IMR-90 (cell line): ENCODE measurements around the gene CNNM1. TPM values are rescaled to one million over a fixed set of nuclear protein-coding genes. Genes with fewer than 3 reads are reported as not detected.
A peak's percentile ranks its signal among the peaks of the same experiment; 100 is the strongest.

ENCODE experiments used
- ATAC-seq: fragments of 200-7000 bp; cut with Tn5 transposase; 2 replicates; pipeline ENCODE4 v1.9.1; 2020; ENCODE audit warnings: low read depth, mild to moderate bottlenecking, moderate library complexity
- BruUV-seq: library from RNA; stranded (reverse); fragments of 400-500 nt; replicated peaks from 2 replicates; lab custom pipeline; 2021; lab: Mats Ljungman, UMichigan
- CTCF ChIA-PET: fragments of 300-600 bp; formaldehyde crosslinking; extraction: SDS; loops from one replicate; lab custom pipeline; 2021; ENCODE audit warnings: antibody characterized with exemption; lab: Yijun Ruan, JAX
- POLR2A ChIA-PET: fragments of 300-600 bp; sonication (Branson Sonifier 250); formaldehyde crosslinking; loops from one replicate; lab custom pipeline; 2022; ENCODE audit warnings: antibody characterized with exemption; ENCODE audit not compliant: unreplicated experiment; lab: Charles Lee
- DNase-seq: peaks from one replicate; pipeline ENCODE4 v3.0.0; 2013
- H2AFZ ChIP-seq: replicated peaks from 2 replicates; pipeline ENCODE3; 2013; ENCODE audit warnings: low read length, mild to moderate bottlenecking; ENCODE audit not compliant: poor library complexity
- H2AK5ac ChIP-seq: 2 replicates; pipeline ENCODE4 v1.6.1; 2013; ENCODE audit warnings: low read depth, low read length, inconsistent platforms
- H2AK9ac ChIP-seq: replicated peaks from 2 replicates; pipeline ENCODE3; 2013; ENCODE audit warnings: mild to moderate bottlenecking, low read depth, low read length, moderate library complexity; ENCODE audit not compliant: poor library complexity
- H2BK120ac ChIP-seq: 2 replicates; pipeline ENCODE4 v1.6.1; 2013; ENCODE audit warnings: low read depth, low read length, inconsistent platforms
- H2BK15ac ChIP-seq: 3 replicates; pipeline ENCODE4 v1.6.1; 2013; ENCODE audit warnings: low read depth, low read length, inconsistent platforms
- H2BK20ac ChIP-seq: 2 replicates; pipeline ENCODE4 v1.6.1; 2013; ENCODE audit warnings: low read depth, mild to moderate bottlenecking, inconsistent platforms, low read length, moderate library complexity
- H2BK5ac ChIP-seq: 2 replicates; pipeline ENCODE4 v1.6.1; 2013; ENCODE audit warnings: mild to moderate bottlenecking, low read depth, low read length, inconsistent platforms; ENCODE audit not compliant: poor library complexity, severe bottlenecking
- H3K14ac ChIP-seq: replicated peaks from 2 replicates; pipeline ENCODE4 v1.6.1; 2013; ENCODE audit warnings: low read depth, low read length, inconsistent platforms
- H3K18ac ChIP-seq: 2 replicates; pipeline ENCODE4 v1.6.1; 2013; ENCODE audit warnings: low read depth, low read length, control low read depth
- H3K23ac ChIP-seq: 2 replicates; pipeline ENCODE4 v1.6.1; 2013; ENCODE audit warnings: low read depth, low read length, inconsistent platforms
- H3K27ac ChIP-seq: 2 replicates; pipeline ENCODE4 v1.5.1; 2013; ENCODE audit warnings: mild to moderate bottlenecking, control low read depth, low read length; ENCODE audit not compliant: insufficient read depth
- H3K27me3 ChIP-seq: 2 replicates; pipeline ENCODE4 v1.6.1; 2013; ENCODE audit warnings: low read length; ENCODE audit not compliant: control insufficient read depth, insufficient read depth
- H3K36me3 ChIP-seq: 2 replicates; pipeline ENCODE4 v1.6.1; 2013; ENCODE audit warnings: low read length, mixed read lengths; ENCODE audit not compliant: control insufficient read depth, insufficient read depth
- H3K4ac ChIP-seq: 2 replicates; pipeline ENCODE4 v1.6.1; 2013; ENCODE audit warnings: low read depth, low read length, inconsistent platforms
- H3K4me1 ChIP-seq: 2 replicates; pipeline ENCODE4 v1.6.1; 2013; ENCODE audit warnings: low read length, mixed read lengths; ENCODE audit not compliant: control insufficient read depth, insufficient read depth
- H3K4me2 ChIP-seq: 2 replicates; pipeline ENCODE4 v1.6.1; 2013; ENCODE audit warnings: low read depth, mild to moderate bottlenecking, control low read depth, low read length, moderate library complexity
- H3K4me3 ChIP-seq: 2 replicates; pipeline ENCODE4 v1.5.1; 2013; ENCODE audit warnings: low read depth, mild to moderate bottlenecking, control low read depth, low read length, moderate library complexity; ENCODE audit not compliant: insufficient read depth
- H3K56ac ChIP-seq: 2 replicates; pipeline ENCODE4 v1.6.1; 2013; ENCODE audit warnings: low read length, inconsistent platforms; ENCODE audit not compliant: insufficient read depth; ENCODE audit errors: extremely low read depth
- H3K79me1 ChIP-seq, 2 experiments: 2 replicates each; pipeline ENCODE4 v1.6.1; 2013; ENCODE audit warnings: low read length in 2 of 2, inconsistent platforms in 1 of 2, low read depth in 1 of 2
- H3K9ac ChIP-seq: 2 replicates; pipeline ENCODE4 v1.6.1; 2013; ENCODE audit warnings: low read depth, low read length, control low read depth
- H3K9me1 ChIP-seq: 2 replicates; pipeline ENCODE4 v1.6.1; 2013; ENCODE audit warnings: low read length, inconsistent platforms; ENCODE audit not compliant: insufficient read depth
- H3K9me3 ChIP-seq: 2 replicates; pipeline ENCODE4 v1.6.1; 2013; ENCODE audit warnings: low read length; ENCODE audit not compliant: control insufficient read depth, insufficient read depth
- H4K20me1 ChIP-seq: 2 replicates; pipeline ENCODE4 v1.6.1; 2013; ENCODE audit warnings: low read length, inconsistent platforms; ENCODE audit not compliant: insufficient read depth
- H4K5ac ChIP-seq: 2 replicates; pipeline ENCODE4 v1.6.1; 2013; ENCODE audit warnings: mild to moderate bottlenecking, low read depth, low read length, control low read depth
- H4K8ac ChIP-seq, 2 experiments: 2 replicates each; pipeline ENCODE4 v1.6.1; 2013; ENCODE audit warnings: low read depth in 2 of 2, low read length in 2 of 2, control low read depth in 1 of 2, inconsistent platforms in 1 of 2
- H4K91ac ChIP-seq: 2 replicates; pipeline ENCODE4 v1.6.1; 2013; ENCODE audit warnings: low read depth, low read length, inconsistent platforms; ENCODE audit not compliant: insufficient read depth
- BHLHE40 ChIP-seq: fragments of 150-350 bp; IDR thresholded peaks from 2 replicates; pipeline ENCODE4 v1.6.1; 2016; ENCODE audit warnings: mild to moderate bottlenecking, low read depth, low read length
- CEBPB ChIP-seq: IDR thresholded peaks from 2 replicates; pipeline ENCODE4 v1.6.1; 2012; ENCODE audit warnings: low read depth, low read length, improper control_type of control experiment
- CHD1 ChIP-seq: IDR thresholded peaks from 2 replicates; pipeline ENCODE4 v1.6.1; 2012; ENCODE audit warnings: low read depth, low read length, improper control_type of control experiment
- CTCF ChIP-seq: conservative IDR thresholded peaks from 2 replicates; pipeline ENCODE4 v1.5.1; 2012; ENCODE audit warnings: mild to moderate bottlenecking, low read depth, low read length, improper control_type of control experiment
- FOS ChIP-seq: fragments of 150-350 bp; IDR thresholded peaks from 2 replicates; pipeline ENCODE4 v1.6.1; 2016; ENCODE audit warnings: low read depth, low read length
- MAFK ChIP-seq: IDR thresholded peaks from 2 replicates; pipeline ENCODE4 v1.6.1; 2012; ENCODE audit warnings: low read depth, low read length, improper control_type of control experiment
- MAZ ChIP-seq: IDR thresholded peaks from 2 replicates; pipeline ENCODE4 v1.6.1; 2012; ENCODE audit warnings: low read depth, mild to moderate bottlenecking, low read length, improper control_type of control experiment, moderate library complexity, borderline replicate concordance
- MXI1 ChIP-seq: IDR thresholded peaks from 2 replicates; pipeline ENCODE4 v1.6.1; 2012; ENCODE audit warnings: low read depth, mild to moderate bottlenecking, low read length, moderate library complexity, borderline replicate concordance
- NFE2L2 ChIP-seq: fragments of 150-350 bp; IDR thresholded peaks from 2 replicates; pipeline ENCODE4 v1.6.1; 2016; ENCODE audit warnings: low read depth, mild to moderate bottlenecking, low read length
- POLR2A ChIP-seq: IDR thresholded peaks from 2 replicates; pipeline ENCODE4 v1.6.1; 2012; ENCODE audit warnings: mild to moderate bottlenecking, low read depth, low read length
- RAD21 ChIP-seq: IDR thresholded peaks from 2 replicates; pipeline ENCODE4 v1.6.1; 2012; ENCODE audit warnings: low read length, improper control_type of control experiment
- RCOR1 ChIP-seq: IDR thresholded peaks from 2 replicates; pipeline ENCODE4 v1.6.1; 2012; ENCODE audit warnings: mild to moderate bottlenecking, low read length, improper control_type of control experiment; ENCODE audit not compliant: insufficient replicate concordance
- RFX5 ChIP-seq: IDR thresholded peaks from 2 replicates; pipeline ENCODE4 v1.8.0; 2012; ENCODE audit warnings: low read depth, mild to moderate bottlenecking, low read length, moderate library complexity
- SMC3 ChIP-seq: fragments of 150-350 bp; IDR thresholded peaks from 2 replicates; pipeline ENCODE4 v1.6.1; 2016; ENCODE audit warnings: low read depth, mild to moderate bottlenecking, antibody characterized with exemption, low read length, moderate library complexity
- USF2 ChIP-seq: fragments of 150-350 bp; IDR thresholded peaks from 2 replicates; pipeline ENCODE4 v1.6.1; 2017; ENCODE audit warnings: mild to moderate bottlenecking, antibody characterized with exemption, low read length, low read depth
- WGBS, 2 experiments: methylation state at CpG; one replicate each; pipeline versions ENCODE4 v1.1.5 to v1.1.7; 2013; ENCODE audit warnings: missing lambda C conversion rate in 2 of 2; ENCODE audit not compliant: insufficient read length in 1 of 2; ENCODE audit errors: extremely low coverage in 2 of 2; 5-methylcytosine and 5-hydroxymethylcytosine counted together
- dilution Hi-C: fragments of 300-500 bp; cut with HindIII; formaldehyde crosslinking; loops from one replicate; pipeline ENCODE4 v1.14.3; 2018; ENCODE audit warnings: low sequenced_read_pairs; ENCODE audit not compliant: unreplicated experiment
- in situ Hi-C: fragments of 300-500 bp; cut with MboI; formaldehyde crosslinking; loops from 3 replicates; pipeline ENCODE4 v1.14.3; 2019; ENCODE audit warnings: low sequenced_read_pairs, inconsistent platforms, mixed read lengths
- intact Hi-C: fragments of 100-400 bp; cut with micrococcal nuclease; formaldehyde crosslinking; loops from 2 replicates; pipeline ENCODE4 v1.10.0; 2022
- polyA plus RNA-seq, 3 experiments: library from polyadenylated mRNA; depleted of rRNA; stranded (reverse); fragments of >200 nt; gene quantifications; 2 replicates each; pipeline ENCODE4 v1.2.3, GENCODE V29; 2012; ENCODE audit warnings: low replicate concordance in 1 of 3
- total RNA-seq: library from RNA; depleted of rRNA; stranded (reverse); fragments of >200 nt; gene quantifications from 2 replicates; pipeline ENCODE4 v1.2.3, GENCODE V29; 2012
- TF ChIP-seq, protein P1 (sequence below): fragments of 150-350 bp; IDR thresholded peaks from 2 replicates; pipeline ENCODE4 v1.6.1; 2016; ENCODE audit warnings: low read depth, mild to moderate bottlenecking, low read length, moderate library complexity, borderline replicate concordance

Gene CNNM1
- total and polyA plus RNA-seq, 2 of the 4 experiments (the other 2 are of a cell fraction): 0.18 to 0.39 TPM

- H3K9me1 ChIP-seq: peaks cover 15% of the 10 kb centered on the region; the same call in 1 of the 2 replicates
- no peak overlapping the region; the same call in 1 of the 2 replicates for H2BK120ac ChIP-seq
- no peak overlapping the region for H2AFZ ChIP-seq
- H2BK5ac ChIP-seq: peak overlapping the region; percentile 62
- H3K14ac ChIP-seq: no peak overlapping the region
- intact Hi-C loops: no loop called here
- H4K20me1 ChIP-seq: no peaks in the 10 kb centered on the region
- H2AK9ac ChIP-seq: no peak overlapping the region
- H3K4me3 ChIP-seq: no peak overlapping the region
- H2AK5ac ChIP-seq: no peak overlapping the region
- in situ Hi-C loops: no loop called here
- H3K36me3 ChIP-seq: no peaks in the 10 kb centered on the region
- TF ChIP-seq MXI1 (no peak), BHLHE40 (no peak), RCOR1 (no peak), CTCF (no peak), RFX5 (no peak), POLR2A (no peak), CHD1 (no peak), SMC3 (no peak), RAD21 (no peak), MAZ (no peak), FOS (no peak), CEBPB (no peak), MAFK (no peak), NFE2L2 (no peak), USF2 (no peak)
- TF ChIP-seq, protein P1, sequence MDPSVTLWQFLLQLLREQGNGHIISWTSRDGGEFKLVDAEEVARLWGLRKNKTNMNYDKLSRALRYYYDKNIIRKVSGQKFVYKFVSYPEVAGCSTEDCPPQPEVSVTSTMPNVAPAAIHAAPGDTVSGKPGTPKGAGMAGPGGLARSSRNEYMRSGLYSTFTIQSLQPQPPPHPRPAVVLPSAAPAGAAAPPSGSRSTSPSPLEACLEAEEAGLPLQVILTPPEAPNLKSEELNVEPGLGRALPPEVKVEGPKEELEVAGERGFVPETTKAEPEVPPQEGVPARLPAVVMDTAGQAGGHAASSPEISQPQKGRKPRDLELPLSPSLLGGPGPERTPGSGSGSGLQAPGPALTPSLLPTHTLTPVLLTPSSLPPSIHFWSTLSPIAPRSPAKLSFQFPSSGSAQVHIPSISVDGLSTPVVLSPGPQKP: no peak
- H3K27me3 ChIP-seq: no peaks in the 10 kb centered on the region
- ChIA-PET CTCF (interaction anchor here (1.1 kb wide), 1 partner anchor 23 kb away, joined by 3 read pairs; no protein-coding TSS in a partner anchor), POLR2A (no interaction called here)
- dilution Hi-C loops: no loop called here
- no TSS peak for BruUV-seq
- H3K18ac ChIP-seq: no peak overlapping the region
- H4K91ac ChIP-seq: no peak overlapping the region
- no peak overlapping the region for H4K8ac ChIP-seq
- H3K4me2 ChIP-seq: peak overlapping the region; percentile 1; the same call in 1 of the 2 replicates
- DNase-seq (peak; percentile 23), ATAC-seq (peak; percentile 31; the same call in 1 of the 2 replicates)
- no peak overlapping the region for H3K9ac ChIP-seq
- H4K5ac ChIP-seq: no peak overlapping the region
- H3K4ac ChIP-seq: no peak overlapping the region
- H3K23ac ChIP-seq: no peak overlapping the region
- H3K79me1 ChIP-seq: no peaks in the 10 kb centered on the region
- no peaks in the 10 kb centered on the region for H3K9me3 ChIP-seq
- no peak overlapping the region for H3K56ac ChIP-seq
- H3K27ac ChIP-seq: no peak overlapping the region
- no CpG with 5 or more reads among the region's 5 CpGs for WGBS, 2 experiments
- H2BK15ac ChIP-seq: no peak overlapping the region
- peaks cover 9% of the 10 kb centered on the region; the same call in 1 of the 2 replicates for H3K4me1 ChIP-seq
- H2BK20ac ChIP-seq: peak overlapping the region; percentile 18; the same call in 1 of the 2 replicates
Observed at GRCh38 chr10:99369126-99369525, 40.0 kb downstream of the CNNM1 start.
